ENCODE results near the gene ARFGAP3. TPM values are rescaled to one million over a fixed set of nuclear protein-coding genes. Genes with fewer than 3 reads are reported as not detected.

The ARFGAP3 gene
- total RNA-seq, 1 donor from 2014 or later: 57.3 TPM

Other genes starting within 250 kb of the ARFGAP3 start
- gene POLDIP3, start 242.4 kb downstream of the ARFGAP3 start, total RNA-seq: 38.2 TPM
- 3.2 TPM for gene ATP5MGL, start 216.7 kb downstream of the ARFGAP3 start, total RNA-seq
- 490 TPM for gene CYB5R3, start 207.9 kb downstream of the ARFGAP3 start, total RNA-seq
- 42.1 TPM for gene A4GALT, start 136.4 kb downstream of the ARFGAP3 start, total RNA-seq
- gene PACSIN2, start 157.9 kb upstream of the ARFGAP3 start, total RNA-seq: 52.2 TPM
- 4.9 TPM for gene TTLL1, start 232.1 kb upstream of the ARFGAP3 start, total RNA-seq

Measured in mesenteric fat pad (tissue), 1 donor.